HG02981 (cell line): ENCODE data around the gene PTPN9.
"Not testable (repeated sequence)": the region's sequence is repeated elsewhere in the genome, so short reads cannot be mapped to it uniquely, and the experiment has no call there.

Experiments used
- ATAC-seq: cut with Tn5 transposase; IDR thresholded peaks from one replicate; pipeline ENCODE4 v1.9.1; 2021; ENCODE audit warnings: mild to moderate bottlenecking, moderate library complexity; ENCODE audit not compliant: unreplicated experiment

The PTPN9 gene

GRCh38 chr15:75532413-75533250 is 46.5 kb downstream of the PTPN9 start:
- no peak for ATAC-seq

GRCh38 chr15:75531041-75531450 is 48.1 kb downstream of the PTPN9 start:
- no peak for ATAC-seq

GRCh38 chr15:75530169-75530568 is 48.9 kb downstream of the PTPN9 start:
- no peak for ATAC-seq

- not testable (repeated sequence) for ATAC-seq
Measured at GRCh38 chr15:75525756-75526155, 53.4 kb downstream of the PTPN9 start.

- no peak for ATAC-seq
Measured at GRCh38 chr15:75523011-75523410, 56.1 kb downstream of the PTPN9 start.

GRCh38 chr15:75517233-75517632 is 61.9 kb downstream of the PTPN9 start:
- no peak for ATAC-seq

GRCh38 chr15:75508840-75509532 is 70.1 kb downstream of the PTPN9 start:
- no peak for ATAC-seq

GRCh38 chr15:75502360-75502759 is 76.8 kb downstream of the PTPN9 start:
- no peak for ATAC-seq

- ATAC-seq = no peak
Measured at GRCh38 chr15:75493732-75494131, 85.4 kb downstream of the PTPN9 start.

- no peak for ATAC-seq
Measured at GRCh38 chr15:75483961-75484360, 95.2 kb downstream of the PTPN9 start.

- not testable (repeated sequence) for ATAC-seq
Measured at GRCh38 chr15:75483556-75483955, 95.6 kb downstream of the PTPN9 start.

- ATAC-seq = no peak
Measured at GRCh38 chr15:75483106-75483505, 96.0 kb downstream of the PTPN9 start.

GRCh38 chr15:75480463-75480862 is 98.7 kb downstream of the PTPN9 start:
- not testable (repeated sequence) for ATAC-seq

- ATAC-seq = no peak
Measured at GRCh38 chr15:75479670-75480069, 99.4 kb downstream of the PTPN9 start.

GRCh38 chr15:75477094-75477493 is 102.0 kb downstream of the PTPN9 start:
- not testable (repeated sequence) for ATAC-seq

- ATAC-seq = no peak
Measured at GRCh38 chr15:75468913-75469598, 110.1 kb downstream of the PTPN9 start.

GRCh38 chr15:75460646-75461045 is 118.5 kb downstream of the PTPN9 start:
- ATAC-seq = no peak

GRCh38 chr15:75459581-75459980 is 119.5 kb downstream of the PTPN9 start:
- ATAC-seq = no peak

- ATAC-seq = no peak
Measured at GRCh38 chr15:75456710-75457109, 122.4 kb downstream of the PTPN9 start.

GRCh38 chr15:75455982-75456531 is 123.1 kb downstream of the PTPN9 start:
- ATAC-seq = no peak

GRCh38 chr15:75455424-75455981 is 123.6 kb downstream of the PTPN9 start:
- ATAC-seq = no peak
